SH-SY5Y (cell line): Measurements from ENCODE around the gene ETS2.

ENCODE experiments used
- GATA2 ChIP-seq: IDR thresholded peaks from 2 replicates; pipeline ENCODE4 v1.6.1; 2011; ENCODE audit warnings: mild to moderate bottlenecking, low read depth, low read length
- GATA3 ChIP-seq: IDR thresholded peaks from 2 replicates; pipeline ENCODE4 v1.6.1; 2011; ENCODE audit warnings: low read depth, mild to moderate bottlenecking, low read length, moderate library complexity

DNA sequence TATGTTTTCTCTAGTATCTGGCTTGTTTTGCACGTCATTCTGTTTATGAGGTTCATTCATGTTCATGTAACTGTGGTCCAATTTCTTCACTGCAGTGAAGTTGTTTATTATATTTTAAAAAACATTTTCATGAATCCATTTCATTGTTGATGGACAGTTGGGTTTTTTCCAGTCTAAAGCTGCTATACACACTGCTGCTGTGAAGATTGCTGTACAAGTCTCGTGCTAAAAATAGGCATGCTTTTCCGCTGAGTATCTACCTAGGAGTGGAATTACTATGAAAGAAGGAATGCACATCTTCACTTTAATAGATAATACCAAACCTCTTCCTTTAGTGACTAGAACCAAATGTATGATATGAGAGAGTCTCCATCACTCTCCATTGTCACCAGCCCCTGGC lies 49.0 kb upstream of the ETS2 start:
- no peak for TF ChIP-seq GATA2
- TF ChIP-seq GATA3: no peak
